Measurements from ENCODE around the gene NFATC3. TPM values are rescaled to one million over a fixed set of nuclear protein-coding genes. Genes with fewer than 3 reads are reported as not detected.

The NFATC3 gene
- total RNA-seq, 2 donors from 2014 or later, result 22.5 to 29.3 TPM

DNA sequence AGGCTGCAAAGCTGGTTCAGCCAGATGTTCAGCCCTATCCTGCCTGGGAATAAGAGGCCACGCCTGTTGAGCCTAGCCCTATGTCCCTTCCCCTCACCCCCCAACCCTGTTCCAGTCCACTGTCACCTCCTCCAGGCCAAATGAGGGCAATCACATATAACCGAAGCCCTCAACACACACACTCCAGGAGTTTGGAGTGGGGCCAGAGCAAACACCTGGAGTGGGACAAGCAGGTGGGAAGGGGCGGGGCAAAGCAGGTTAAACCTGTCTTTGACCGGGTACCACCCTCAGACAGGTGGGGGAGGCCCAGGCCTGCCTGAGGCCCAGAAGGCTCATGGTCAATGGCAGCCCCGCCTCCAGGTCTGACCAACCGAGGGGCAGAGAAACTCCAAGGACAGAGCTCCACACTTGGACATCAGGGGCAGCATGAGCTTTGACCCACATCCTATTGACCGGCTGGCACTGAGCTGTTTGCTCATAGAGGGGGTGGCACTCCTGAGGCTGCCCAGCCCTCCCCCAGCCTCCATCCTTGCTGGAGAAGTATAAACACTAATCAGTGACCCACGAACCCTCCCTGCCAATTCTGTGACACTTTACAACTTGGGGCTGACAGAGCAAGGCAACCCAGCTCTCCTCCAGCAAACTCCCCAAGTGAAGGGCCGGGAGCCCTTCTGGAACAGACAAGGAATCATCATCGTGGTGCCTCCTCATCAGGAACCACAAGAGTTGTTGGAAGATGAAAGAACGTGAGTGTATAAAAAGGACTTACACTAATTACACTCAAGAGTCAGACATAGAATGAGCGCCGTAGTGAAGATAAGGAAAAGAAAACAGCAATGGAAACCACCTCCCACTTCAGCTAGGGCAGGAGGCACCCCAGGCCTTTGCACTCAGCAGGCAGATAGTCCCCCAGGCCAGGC is 149.3 kb downstream of the NFATC3 start:
- Histone ChIP-seq H3K4me3 (peak overlapping the region; percentile 75), H3K27ac (peak overlapping the region; percentile 88), H3K9me3 (no peaks in the 10 kb centered on the region), H3K4me1 (peaks cover 7% of the 10 kb centered on the region), H3K9ac (ENCODE audit: low read depth in 2 of 2, low read length in 2 of 2) (peak overlapping the region; percentile 76 to 97), H3K27me3 (no peaks in the 10 kb centered on the region), H3K36me3 (peaks cover 4% of the 10 kb centered on the region)
- peak; percentile 98 for DNase-seq
- TF ChIP-seq, protein P1, sequence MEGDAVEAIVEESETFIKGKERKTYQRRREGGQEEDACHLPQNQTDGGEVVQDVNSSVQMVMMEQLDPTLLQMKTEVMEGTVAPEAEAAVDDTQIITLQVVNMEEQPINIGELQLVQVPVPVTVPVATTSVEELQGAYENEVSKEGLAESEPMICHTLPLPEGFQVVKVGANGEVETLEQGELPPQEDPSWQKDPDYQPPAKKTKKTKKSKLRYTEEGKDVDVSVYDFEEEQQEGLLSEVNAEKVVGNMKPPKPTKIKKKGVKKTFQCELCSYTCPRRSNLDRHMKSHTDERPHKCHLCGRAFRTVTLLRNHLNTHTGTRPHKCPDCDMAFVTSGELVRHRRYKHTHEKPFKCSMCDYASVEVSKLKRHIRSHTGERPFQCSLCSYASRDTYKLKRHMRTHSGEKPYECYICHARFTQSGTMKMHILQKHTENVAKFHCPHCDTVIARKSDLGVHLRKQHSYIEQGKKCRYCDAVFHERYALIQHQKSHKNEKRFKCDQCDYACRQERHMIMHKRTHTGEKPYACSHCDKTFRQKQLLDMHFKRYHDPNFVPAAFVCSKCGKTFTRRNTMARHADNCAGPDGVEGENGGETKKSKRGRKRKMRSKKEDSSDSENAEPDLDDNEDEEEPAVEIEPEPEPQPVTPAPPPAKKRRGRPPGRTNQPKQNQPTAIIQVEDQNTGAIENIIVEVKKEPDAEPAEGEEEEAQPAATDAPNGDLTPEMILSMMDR (IDR thresholded peaks at IDR 0.05), result no peak
- intact Hi-C loops (cut with DNase I), result loop anchor here (10.0 kb wide), 1 partner anchor 240 kb away; the partner anchor contains the start of gene DPEP2

DNA sequence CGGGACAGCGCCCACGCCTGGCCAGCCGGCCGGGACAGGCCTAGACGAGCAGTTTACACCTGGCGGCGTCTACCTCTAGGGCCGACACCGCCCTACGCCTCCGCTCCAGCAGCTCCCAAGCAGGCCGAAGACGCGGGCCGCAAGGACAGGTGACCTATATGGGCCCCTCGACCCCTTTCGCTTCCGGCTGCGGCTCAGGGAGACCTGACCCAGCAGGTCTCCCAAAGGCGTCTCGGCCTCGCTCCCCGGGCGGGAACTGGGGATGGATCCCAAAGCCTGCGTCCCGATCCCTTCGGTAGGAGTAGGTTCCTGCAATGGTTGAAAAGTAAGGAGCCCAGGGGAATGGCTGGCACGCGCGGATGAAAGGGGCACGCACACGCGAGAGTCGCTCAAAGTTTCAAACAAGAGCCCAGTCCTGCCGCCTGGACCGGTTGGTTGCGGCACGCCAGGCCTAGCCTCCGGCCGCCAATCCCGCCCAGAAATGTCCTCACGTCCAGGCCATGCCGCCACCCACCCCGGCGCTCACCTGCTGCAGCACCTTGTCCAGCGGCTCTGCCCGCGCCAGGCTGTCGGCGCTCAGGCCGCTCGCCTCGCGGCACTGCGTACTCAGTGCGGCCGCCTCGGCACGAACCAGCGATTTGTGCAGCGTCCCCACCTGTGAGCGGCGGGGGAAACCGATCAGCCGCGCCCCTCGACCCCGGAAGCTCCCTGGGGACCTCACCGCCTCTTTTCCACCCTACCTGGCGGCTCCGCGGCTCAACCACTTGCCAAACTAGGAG is 150.1 kb downstream of the NFATC3 start:
- H3K9me3 ChIP-seq, result no peaks in the 10 kb centered on the region
- TF ChIP-seq, protein P1 (IDR thresholded peaks at IDR 0.05), result no peak
- no peaks in the 10 kb centered on the region for H3K27me3 ChIP-seq
- peak overlapping the region; percentile 76 to 97 for H3K9ac ChIP-seq (ENCODE audit: low read depth in 2 of 2, low read length in 2 of 2)
- peaks cover 4% of the 10 kb centered on the region for H3K36me3 ChIP-seq
- H3K4me1 ChIP-seq, result peaks cover 7% of the 10 kb centered on the region
- peak overlapping the region; percentile 75 for H3K4me3 ChIP-seq
- peak; percentile 56 for DNase-seq
- peak overlapping the region; percentile 88 for H3K27ac ChIP-seq
- intact Hi-C loops (cut with DNase I), result loop anchor here (10.0 kb wide), 1 partner anchor 240 kb away; the partner anchor contains the start of gene DPEP2

DNA sequence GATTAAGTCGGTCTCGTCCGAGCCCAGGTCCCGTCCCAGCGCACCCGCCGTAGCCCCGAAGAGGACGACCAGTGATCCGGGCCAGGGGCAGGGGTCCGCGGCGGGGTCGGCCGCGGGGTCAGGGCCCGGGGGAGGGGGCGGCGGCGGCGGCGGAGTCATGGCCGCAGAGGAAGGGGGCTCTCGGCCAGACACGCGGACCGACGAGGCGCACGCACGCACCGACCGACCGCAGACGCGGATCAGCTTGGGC is 150.6 kb downstream of the NFATC3 start, which contains the start of gene ESRP2:
ESRP2 (minus strand) TSS at position 241 of the 250 bp plus-strand sequence; CDS start at position 159, 82 bp downstream.
- peak within 1 kb of the TSS; percentile 88 for H3K27ac ChIP-seq
- H3K4me1 ChIP-seq, result peaks cover 7% of the 10 kb centered on the region
- H3K27me3 ChIP-seq, result no peaks in the 10 kb centered on the region
- intact Hi-C loops (cut with DNase I), result loop anchor here (10.0 kb wide), 1 partner anchor 241 kb away; the partner anchor contains the start of gene DPEP2
- H3K4me3 ChIP-seq, result peak within 1 kb of the TSS; percentile 75
- no peaks in the 10 kb centered on the region for H3K36me3 ChIP-seq
- DNase-seq, result no peak
- TF ChIP-seq, protein P1 (IDR thresholded peaks at IDR 0.05), result no peak
- peak within 1 kb of the TSS; percentile 84 to 97 for H3K9ac ChIP-seq (ENCODE audit: low read depth in 2 of 2, low read length in 2 of 2)
- H3K9me3 ChIP-seq, result no peaks in the 10 kb centered on the region

DNA sequence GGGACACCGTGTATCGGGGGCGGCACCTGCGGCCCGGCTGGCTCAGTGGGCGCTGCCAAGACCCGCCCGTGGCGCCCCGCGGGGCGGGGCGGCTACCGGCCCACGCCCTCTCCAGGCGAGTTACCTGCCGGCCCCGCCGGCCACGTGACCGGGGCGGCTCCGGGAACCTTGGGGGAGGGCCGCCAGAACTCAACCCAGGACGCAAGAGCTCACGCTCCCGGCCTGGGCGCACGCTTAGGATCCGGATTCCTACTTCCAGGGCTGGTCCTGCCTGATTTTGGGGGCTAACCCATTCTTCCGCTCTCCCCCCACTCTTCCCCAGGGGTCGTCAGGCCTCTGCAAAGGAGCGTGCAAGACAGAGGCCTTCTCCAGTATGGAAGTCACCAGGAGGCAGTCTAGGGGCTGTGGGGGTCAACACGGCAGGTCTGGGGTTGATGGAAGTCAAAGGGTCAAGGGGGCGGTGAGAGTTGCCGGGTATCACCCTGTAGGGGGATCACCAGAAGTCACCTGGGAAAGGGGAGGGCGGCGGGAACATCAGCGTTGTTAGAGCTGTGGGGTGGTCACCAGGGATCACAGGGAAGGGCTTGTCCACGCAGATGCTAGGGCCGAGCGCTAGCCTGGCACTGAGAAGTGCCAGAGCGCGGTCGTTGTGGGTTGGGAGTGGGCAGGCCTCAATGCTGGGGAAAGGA is 151.1 kb downstream of the NFATC3 start:
- no peaks in the 10 kb centered on the region for H3K9me3 ChIP-seq
- H3K9ac ChIP-seq (ENCODE audit: low read depth in 2 of 2, low read length in 2 of 2), result peak overlapping the region; percentile 84 to 86
- H3K4me3 ChIP-seq, result peak overlapping the region; percentile 75
- H3K4me1 ChIP-seq, result peaks cover 7% of the 10 kb centered on the region
- TF ChIP-seq, protein P1 (IDR thresholded peaks at IDR 0.05), result no peak
- H3K27me3 ChIP-seq, result no peaks in the 10 kb centered on the region
- intact Hi-C loops (cut with DNase I), result loop anchor here (10.0 kb wide), 1 partner anchor 241 kb away; the partner anchor contains the start of gene DPEP2
- peak; percentile 91 for DNase-seq
- H3K36me3 ChIP-seq, result no peaks in the 10 kb centered on the region
- peak overlapping the region; percentile 88 for H3K27ac ChIP-seq

DNA sequence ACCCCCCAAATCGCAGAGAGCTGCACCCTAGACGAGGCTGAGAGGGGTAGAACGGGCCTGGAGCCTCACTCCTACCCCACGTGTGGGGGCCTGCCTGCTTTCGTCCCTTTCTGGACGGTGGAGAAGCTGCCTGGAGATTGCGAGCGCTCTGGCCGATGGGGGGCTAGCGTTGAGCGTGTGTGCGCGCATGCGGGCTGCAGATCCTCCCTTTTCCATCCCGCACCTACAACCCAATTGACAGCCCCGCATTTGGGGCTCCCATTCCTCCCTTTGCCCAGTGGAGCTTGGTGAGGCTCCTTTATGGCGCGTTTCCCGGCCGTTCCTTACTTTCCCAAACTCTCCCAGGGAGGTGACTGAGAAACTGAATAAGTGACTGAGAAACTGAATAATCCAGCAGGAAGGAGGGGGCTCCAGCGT is 151.7 kb downstream of the NFATC3 start:
- intact Hi-C loops (cut with DNase I), result loop anchor here (10.0 kb wide), 1 partner anchor 242 kb away; the partner anchor contains the start of gene DPEP2
- no peak for DNase-seq
- TF ChIP-seq, protein P1 (IDR thresholded peaks at IDR 0.05), result no peak

More for the DNA sequence above, 151.7 kb downstream of the NFATC3 start:
- H3K36me3 ChIP-seq, result no peaks in the 10 kb centered on the region
- no peaks in the 10 kb centered on the region for H3K27me3 ChIP-seq
- H3K9me3 ChIP-seq, result no peaks in the 10 kb centered on the region
- peak overlapping the region; percentile 75 for H3K4me3 ChIP-seq
- peak overlapping the region; percentile 88 for H3K27ac ChIP-seq
- H3K9ac ChIP-seq (ENCODE audit: low read depth in 2 of 2, low read length in 2 of 2), result peak overlapping the region; percentile 84 to 86
- H3K4me1 ChIP-seq, result peaks cover 7% of the 10 kb centered on the region
